ENCODE results near the gene NXPE2.

DNA sequence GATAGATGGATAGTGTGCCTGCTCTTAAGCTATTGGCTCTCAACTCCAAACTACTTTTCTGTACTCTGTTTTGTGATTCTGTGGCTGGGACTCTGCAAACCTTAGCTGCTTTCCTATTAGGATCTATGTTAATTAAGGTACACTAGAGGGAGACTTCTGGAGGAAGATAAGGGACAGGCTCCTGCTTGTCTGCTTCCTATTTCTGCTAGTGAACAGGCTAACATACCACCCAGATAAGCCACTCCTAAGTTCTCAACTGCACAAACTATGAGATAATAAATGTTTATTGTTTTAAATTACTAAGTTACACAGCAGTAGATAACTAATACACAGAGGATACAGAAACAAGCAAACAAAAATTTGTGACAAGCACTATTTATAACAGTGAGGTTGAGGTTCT, 10.2 kb upstream of the NXPE2 start:
- TF ChIP-seq, protein P1, sequence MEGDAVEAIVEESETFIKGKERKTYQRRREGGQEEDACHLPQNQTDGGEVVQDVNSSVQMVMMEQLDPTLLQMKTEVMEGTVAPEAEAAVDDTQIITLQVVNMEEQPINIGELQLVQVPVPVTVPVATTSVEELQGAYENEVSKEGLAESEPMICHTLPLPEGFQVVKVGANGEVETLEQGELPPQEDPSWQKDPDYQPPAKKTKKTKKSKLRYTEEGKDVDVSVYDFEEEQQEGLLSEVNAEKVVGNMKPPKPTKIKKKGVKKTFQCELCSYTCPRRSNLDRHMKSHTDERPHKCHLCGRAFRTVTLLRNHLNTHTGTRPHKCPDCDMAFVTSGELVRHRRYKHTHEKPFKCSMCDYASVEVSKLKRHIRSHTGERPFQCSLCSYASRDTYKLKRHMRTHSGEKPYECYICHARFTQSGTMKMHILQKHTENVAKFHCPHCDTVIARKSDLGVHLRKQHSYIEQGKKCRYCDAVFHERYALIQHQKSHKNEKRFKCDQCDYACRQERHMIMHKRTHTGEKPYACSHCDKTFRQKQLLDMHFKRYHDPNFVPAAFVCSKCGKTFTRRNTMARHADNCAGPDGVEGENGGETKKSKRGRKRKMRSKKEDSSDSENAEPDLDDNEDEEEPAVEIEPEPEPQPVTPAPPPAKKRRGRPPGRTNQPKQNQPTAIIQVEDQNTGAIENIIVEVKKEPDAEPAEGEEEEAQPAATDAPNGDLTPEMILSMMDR (IDR thresholded peaks at IDR 0.05) = no peak
- TF ChIP-seq POLR2AphosphoS5 (IDR thresholded peaks at IDR 0.05; ENCODE audit: insufficient read depth in 1 of 2, low read depth in 1 of 2) = no peak
